ENCODE data around the gene CELSR2. TPM values are rescaled to one million over a fixed set of nuclear protein-coding genes. Genes with fewer than 3 reads are reported as not detected.

Gene CELSR2
- total RNA-seq, 4 donors from 2014 or later: 7.8 to 20.4 (median 10.5) TPM

DNA sequence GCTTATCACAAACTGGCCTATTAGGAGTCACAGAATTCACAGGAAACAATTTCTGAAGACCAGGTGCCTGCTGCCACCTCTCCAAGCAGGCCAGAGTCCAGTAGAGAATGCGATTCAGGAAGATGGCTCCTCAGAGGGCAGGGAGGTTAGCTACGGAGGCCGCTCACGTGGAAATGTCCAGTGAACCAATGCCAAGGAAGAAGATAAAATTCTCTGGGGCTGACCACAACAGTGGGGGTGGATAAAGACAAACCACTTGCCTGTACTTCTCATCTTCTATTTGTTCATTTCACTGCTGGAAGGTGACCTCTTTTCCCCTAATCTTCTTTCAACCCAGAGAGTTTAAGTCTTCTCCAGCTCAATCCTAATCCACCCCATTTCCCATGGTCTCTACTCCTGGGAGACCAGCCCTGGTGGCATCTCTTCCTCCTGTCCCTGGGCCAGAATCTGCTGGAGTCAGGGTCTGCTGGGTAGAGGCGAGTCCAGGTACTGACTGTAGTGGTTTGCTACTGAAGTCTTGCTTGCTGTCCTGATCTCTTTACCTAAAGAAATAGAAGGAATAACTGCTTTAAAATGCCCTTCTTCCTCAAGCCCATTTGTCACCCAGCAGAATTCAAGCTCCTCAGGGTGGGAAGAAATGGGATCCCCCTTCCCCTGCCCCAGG, 30.4 kb downstream of the CELSR2 start:
- Histone ChIP-seq H3K27ac (replicated peaks in 1 of 4) (peak overlapping the region in 2 of 4 donors; percentile 1 to 90), H3K4me1 (peaks cover 26 to 65% (median 60%) of the 10 kb centered on the region in 4 donors), H3K4me3 (no peak overlapping the region), H3K36me3 (peaks cover 0 to 8% (median 0%) of the 10 kb centered on the region in 4 donors), H3K27me3 (no peaks in the 10 kb centered on the region), H3K9me3 (no peaks in the 10 kb centered on the region)
- intact Hi-C loops (cut with DNase I): no loop called here
- 82% methylated on average over 5 of the region's 5 CpGs for WGBS
- DNase-seq (ENCODE audit: extremely low spot score): no peak
- TF ChIP-seq POLR2AphosphoS5 (IDR thresholded peaks at IDR 0.05) (no peak), POLR2A (IDR thresholded peaks at IDR 0.05; ENCODE audit: low read depth) (no peak), EP300 (IDR thresholded peaks at IDR 0.05) (no peak)
- TF ChIP-seq, protein P1, sequence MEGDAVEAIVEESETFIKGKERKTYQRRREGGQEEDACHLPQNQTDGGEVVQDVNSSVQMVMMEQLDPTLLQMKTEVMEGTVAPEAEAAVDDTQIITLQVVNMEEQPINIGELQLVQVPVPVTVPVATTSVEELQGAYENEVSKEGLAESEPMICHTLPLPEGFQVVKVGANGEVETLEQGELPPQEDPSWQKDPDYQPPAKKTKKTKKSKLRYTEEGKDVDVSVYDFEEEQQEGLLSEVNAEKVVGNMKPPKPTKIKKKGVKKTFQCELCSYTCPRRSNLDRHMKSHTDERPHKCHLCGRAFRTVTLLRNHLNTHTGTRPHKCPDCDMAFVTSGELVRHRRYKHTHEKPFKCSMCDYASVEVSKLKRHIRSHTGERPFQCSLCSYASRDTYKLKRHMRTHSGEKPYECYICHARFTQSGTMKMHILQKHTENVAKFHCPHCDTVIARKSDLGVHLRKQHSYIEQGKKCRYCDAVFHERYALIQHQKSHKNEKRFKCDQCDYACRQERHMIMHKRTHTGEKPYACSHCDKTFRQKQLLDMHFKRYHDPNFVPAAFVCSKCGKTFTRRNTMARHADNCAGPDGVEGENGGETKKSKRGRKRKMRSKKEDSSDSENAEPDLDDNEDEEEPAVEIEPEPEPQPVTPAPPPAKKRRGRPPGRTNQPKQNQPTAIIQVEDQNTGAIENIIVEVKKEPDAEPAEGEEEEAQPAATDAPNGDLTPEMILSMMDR (IDR thresholded peaks at IDR 0.05): no peak

DNA sequence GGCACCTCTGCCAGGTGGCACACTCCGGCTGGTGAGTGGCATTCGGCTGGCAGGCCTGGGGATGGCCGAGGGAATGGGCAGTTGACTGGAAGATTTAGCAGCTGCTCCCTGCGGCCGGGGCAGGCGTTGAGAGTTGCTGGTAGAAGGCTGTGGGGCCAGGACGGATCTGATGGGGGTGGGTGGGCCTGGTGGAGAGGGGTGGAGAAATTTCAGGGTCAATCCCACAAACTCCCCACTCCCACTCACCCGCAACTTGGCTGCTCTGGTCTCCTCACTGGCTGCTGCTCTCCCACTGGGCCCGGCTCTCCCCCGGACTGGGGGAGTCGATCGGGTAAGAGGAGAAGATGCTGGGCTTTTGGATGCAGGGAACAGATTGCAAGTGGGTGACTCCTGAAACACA, 31.5 kb downstream of the CELSR2 start:
- intact Hi-C loops (cut with DNase I): no loop called here
- no peak for DNase-seq (ENCODE audit: extremely low spot score)
- Histone ChIP-seq H3K36me3 (peaks cover 0 to 8% (median 0%) of the 10 kb centered on the region in 4 donors), H3K27ac (replicated peaks in 1 of 4) (peak overlapping the region in 3 of 4 donors; percentile 81 to 90 (median 86)), H3K4me1 (peaks cover 21 to 58% (median 48%) of the 10 kb centered on the region in 4 donors), H3K4me3 (no peak overlapping the region), H3K27me3 (no peaks in the 10 kb centered on the region), H3K9me3 (no peaks in the 10 kb centered on the region)
- TF ChIP-seq POLR2AphosphoS5 (IDR thresholded peaks at IDR 0.05) (no peak), POLR2A (IDR thresholded peaks at IDR 0.05; ENCODE audit: low read depth) (no peak), EP300 (IDR thresholded peaks at IDR 0.05) (no peak)
- TF ChIP-seq, protein P1 (IDR thresholded peaks at IDR 0.05): no peak
- WGBS: 90% methylated on average over 10 of the region's 12 CpGs

DNA sequence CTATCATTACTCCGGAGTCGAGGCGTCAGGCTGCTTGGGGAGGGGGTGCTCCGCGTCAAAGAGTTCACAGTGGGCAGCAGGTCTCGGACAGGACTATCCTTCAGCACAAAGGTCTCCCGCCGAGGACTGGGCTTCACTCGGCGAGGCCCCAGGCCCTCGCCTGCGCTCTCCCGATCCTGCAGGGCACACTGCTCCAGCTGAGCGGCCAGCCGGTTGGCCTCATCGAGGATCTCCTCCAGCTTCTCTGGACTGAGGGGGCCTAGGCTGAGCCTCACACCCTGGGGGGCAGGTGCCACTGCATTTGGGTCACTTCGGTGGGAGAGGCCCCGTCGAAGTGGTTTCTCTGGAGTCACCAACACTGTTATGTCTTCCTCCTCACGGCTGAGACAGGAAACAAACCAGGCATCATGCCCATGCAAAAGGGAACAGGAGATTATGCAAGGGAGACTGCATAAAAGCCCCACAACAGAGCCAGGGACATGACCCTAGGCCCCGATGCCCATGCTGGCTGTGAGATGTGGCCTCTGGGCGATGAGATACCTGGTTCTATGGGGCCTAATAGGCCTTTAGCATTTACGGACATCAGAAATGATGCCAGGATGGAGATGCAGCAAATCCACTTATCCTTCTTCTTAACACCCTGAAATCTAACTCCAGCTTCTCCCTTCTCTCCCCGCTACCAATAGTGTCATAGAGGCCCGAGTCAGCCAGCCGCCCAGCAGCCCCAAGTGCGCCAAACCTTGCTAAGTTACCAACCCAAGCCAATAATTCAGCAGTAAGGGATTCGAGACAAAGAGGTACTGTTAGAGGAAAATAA, 32.5 kb downstream of the CELSR2 start:
- WGBS: 46% methylated on average over 19 of the region's 28 CpGs
- intact Hi-C loops (cut with DNase I): no loop called here
- H3K36me3 ChIP-seq: peaks cover 0 to 8% (median 0%) of the 10 kb centered on the region in 4 donors
- no peaks in the 10 kb centered on the region for H3K9me3 ChIP-seq
- no peak for DNase-seq (ENCODE audit: extremely low spot score)
- no peak for TF ChIP-seq POLR2A (IDR thresholded peaks at IDR 0.05; ENCODE audit: low read depth)
- TF ChIP-seq, protein P1 (IDR thresholded peaks at IDR 0.05): no peak
- no peak for TF ChIP-seq EP300 (IDR thresholded peaks at IDR 0.05)
- H3K27me3 ChIP-seq: no peaks in the 10 kb centered on the region
- H3K4me1 ChIP-seq: peaks cover 21 to 53% (median 46%) of the 10 kb centered on the region in 4 donors
- H3K27ac ChIP-seq (replicated peaks in 1 of 4): peak overlapping the region; percentile 81 to 91 (median 88)
- peak overlapping the region; percentile 58 to 79 (median 66) for H3K4me3 ChIP-seq

DNA sequence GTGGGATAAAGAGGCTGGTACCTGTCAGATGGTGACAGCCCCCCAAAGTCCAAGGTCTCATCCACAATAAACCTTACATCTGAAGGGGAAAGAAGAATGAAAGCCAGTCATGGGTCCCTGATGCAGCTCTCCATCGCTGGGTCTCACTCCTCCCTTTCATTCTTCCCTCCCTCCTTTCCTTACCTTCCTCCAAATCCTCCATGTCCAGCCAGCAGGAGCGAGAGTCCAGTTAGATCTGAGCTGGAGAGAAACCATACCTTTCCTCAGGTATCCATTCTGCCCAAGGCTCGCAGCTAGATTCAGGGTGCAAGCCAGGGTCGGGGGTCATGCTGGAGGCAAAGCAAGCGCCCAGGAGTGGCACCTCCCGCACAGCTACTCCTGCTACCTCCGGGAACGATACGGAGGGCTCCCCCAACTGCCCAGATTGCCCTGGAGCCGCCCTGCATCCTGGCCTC, 33.2 kb downstream of the CELSR2 start:
- peaks cover 17 to 47% (median 39%) of the 10 kb centered on the region in 4 donors for H3K4me1 ChIP-seq
- intact Hi-C loops (cut with DNase I): no loop called here
- H3K9me3 ChIP-seq: no peaks in the 10 kb centered on the region
- peak overlapping the region; percentile 81 to 91 (median 88) for H3K27ac ChIP-seq (replicated peaks in 1 of 4)
- no peak for DNase-seq (ENCODE audit: extremely low spot score)
- 6% methylated on average over 10 of the region's 10 CpGs for WGBS
- no peaks in the 10 kb centered on the region for H3K27me3 ChIP-seq
- H3K4me3 ChIP-seq: peak overlapping the region; percentile 58 to 79 (median 66)
- peaks cover 0 to 8% (median 0%) of the 10 kb centered on the region in 4 donors for H3K36me3 ChIP-seq
- TF ChIP-seq, protein P1 (IDR thresholded peaks at IDR 0.05): no peak
- TF ChIP-seq POLR2AphosphoS5 (IDR thresholded peaks at IDR 0.05) (no peak), EP300 (IDR thresholded peaks at IDR 0.05) (no peak)

Data from esophagus muscularis mucosa (tissue), 4 donors.